Measurements from ENCODE around the gene CEP72.

DNA sequence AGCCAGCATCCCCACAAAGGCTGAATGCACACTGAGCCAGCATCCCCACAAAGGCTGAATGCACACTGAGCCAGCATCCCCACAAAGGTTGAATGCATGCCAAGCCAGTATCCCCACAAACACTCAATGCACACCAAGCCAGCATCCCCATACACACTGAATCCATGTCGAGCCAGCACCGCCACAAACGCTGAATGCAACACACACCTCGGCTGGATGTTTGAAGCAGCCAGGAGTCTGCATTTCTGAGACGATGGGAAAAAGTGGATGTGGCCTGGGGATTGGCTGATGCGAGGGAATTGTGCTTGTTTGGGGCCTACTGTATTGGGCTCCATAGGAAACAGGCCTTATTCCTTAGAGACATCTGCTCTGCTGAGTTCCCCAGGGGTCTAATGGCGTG is 30.9 kb upstream of the CEP72 start:
- TF ChIP-seq, protein P1, sequence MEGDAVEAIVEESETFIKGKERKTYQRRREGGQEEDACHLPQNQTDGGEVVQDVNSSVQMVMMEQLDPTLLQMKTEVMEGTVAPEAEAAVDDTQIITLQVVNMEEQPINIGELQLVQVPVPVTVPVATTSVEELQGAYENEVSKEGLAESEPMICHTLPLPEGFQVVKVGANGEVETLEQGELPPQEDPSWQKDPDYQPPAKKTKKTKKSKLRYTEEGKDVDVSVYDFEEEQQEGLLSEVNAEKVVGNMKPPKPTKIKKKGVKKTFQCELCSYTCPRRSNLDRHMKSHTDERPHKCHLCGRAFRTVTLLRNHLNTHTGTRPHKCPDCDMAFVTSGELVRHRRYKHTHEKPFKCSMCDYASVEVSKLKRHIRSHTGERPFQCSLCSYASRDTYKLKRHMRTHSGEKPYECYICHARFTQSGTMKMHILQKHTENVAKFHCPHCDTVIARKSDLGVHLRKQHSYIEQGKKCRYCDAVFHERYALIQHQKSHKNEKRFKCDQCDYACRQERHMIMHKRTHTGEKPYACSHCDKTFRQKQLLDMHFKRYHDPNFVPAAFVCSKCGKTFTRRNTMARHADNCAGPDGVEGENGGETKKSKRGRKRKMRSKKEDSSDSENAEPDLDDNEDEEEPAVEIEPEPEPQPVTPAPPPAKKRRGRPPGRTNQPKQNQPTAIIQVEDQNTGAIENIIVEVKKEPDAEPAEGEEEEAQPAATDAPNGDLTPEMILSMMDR (IDR thresholded peaks at IDR 0.05; ENCODE audit: insufficient read depth, low read depth, low read length): no peak
- TF ChIP-seq EZH2 (IDR thresholded peaks at IDR 0.05; ENCODE audit: insufficient read depth, low read length): no peak

All from astrocyte (in vitro differentiated cells and primary cell).